ENCODE results near the gene ID2. TPM values are rescaled to one million over a fixed set of nuclear protein-coding genes. Genes with fewer than 3 reads are reported as not detected.
A peak's percentile ranks its signal among the peaks of the same experiment; 100 is the strongest.

ID2 gene
- total and polyA plus RNA-seq, 4 experiments from 2014 or later = 50.8 to 191 (median 97.2) TPM

- Mint-ChIP-seq H3K4me1 (peaks cover 32 to 61% (median 37%) of the 10 kb centered on the region in 4 donors), H3K4me3 (peak overlapping the region; percentile 86 to 94 (median 92)), H3K27ac (peak overlapping the region; percentile 89 to 97 (median 93)), H3K9me3 (peaks cover 0 to 5% (median under 1%) of the 10 kb centered on the region in 8 donors), H3K27me3 (peaks cover 11 to 19% of the 10 kb centered on the region in 2 donors), H3K36me3 (peaks cover 0 to 28% of the 10 kb centered on the region in 2 donors)
- ChIA-PET POLR2A (ENCODE audit: partially characterized antibody) (interaction anchor here (0.5 to 5.2 kb wide), 48 partner anchors 8 to 1804 kb away, joined by 3 to 101 read pairs (median 5); partner anchors contain the start of genes KIDINS220 and RSAD2), CTCF (ENCODE audit: partially characterized antibody) (interaction anchor here (0.8 to 5.2 kb wide), 9 partner anchors 137 to 1254 kb away, joined by 3 to 40 read pairs (median 6); no protein-coding TSS in a partner anchor)
- no peaks in the 10 kb centered on the region for H3K36me3 ChIP-seq (ENCODE audit: insufficient read depth, low read length)
- peak overlapping the region; percentile 39 to 82 for H3K4me3 ChIP-seq (ENCODE audit: low read length in 2 of 2)
- intact Hi-C loops (cut with micrococcal nuclease) = loop anchor here (1.0 to 10.0 kb wide), 7 partner anchors 106 to 956 kb away; partner anchors contain the start of genes KIDINS220 and MBOAT2
- no peaks in the 10 kb centered on the region for H3K9me3 ChIP-seq (ENCODE audit: control insufficient read depth in 1 of 2, low read length in 2 of 2)
- H3K27me3 ChIP-seq (ENCODE audit: insufficient read depth, low read length) = peaks cover 4% of the 10 kb centered on the region
- peak; percentile 68 to 88 (median 70) for DNase-seq
- peaks cover 46% of the 10 kb centered on the region for H3K4me1 ChIP-seq (ENCODE audit: insufficient read depth, low read length)
- H3K27ac ChIP-seq (ENCODE audit: low read depth, low read length) = peak overlapping the region; percentile 49
These were observed 765 bp upstream of the ID2 start for GRCh38 chr2:8680822-8681760.

- peaks cover 32% of the 10 kb centered on the region for H3K4me1 ChIP-seq (ENCODE audit: insufficient read depth, low read length)
- H3K4me1 Mint-ChIP-seq = peaks cover 23 to 52% (median 30%) of the 10 kb centered on the region in 4 donors
These were observed 1.1 kb downstream of the ID2 start for GRCh38 chr2:8682719-8683667.

GRCh38 chr2:8684540-8684877 is 2.7 kb downstream of the ID2 start:
- ChIA-PET CTCF (ENCODE audit: partially characterized antibody) (interaction anchor here (0.8 to 1.8 kb wide), 9 partner anchors 9 to 1589 kb away, joined by 3 to 31 read pairs (median 3); no protein-coding TSS in a partner anchor), POLR2A (ENCODE audit: partially characterized antibody) (interaction anchor here (0.6 to 1.9 kb wide), 20 partner anchors 140 to 1257 kb away, joined by 3 to 27 read pairs (median 4); no protein-coding TSS in a partner anchor)
- peak; percentile 45 to 73 (median 53) for DNase-seq
- H3K4me3 ChIP-seq (ENCODE audit: low read length in 2 of 2) = peak overlapping the region; percentile 11 to 63
- Mint-ChIP-seq H3K4me3 (peak overlapping the region; percentile 88 to 100 (median 96)), H3K27ac (peak overlapping the region; percentile 87 to 98 (median 91)), H3K27me3 (peaks cover 0 to 5% of the 10 kb centered on the region in 2 donors), H3K4me1 (peaks cover 20 to 44% (median 25%) of the 10 kb centered on the region in 4 donors), H3K9me3 (peaks cover 0 to 5% (median 0%) of the 10 kb centered on the region in 8 donors), H3K36me3 (peaks cover 0 to 25% of the 10 kb centered on the region in 2 donors)
- H3K27ac ChIP-seq (ENCODE audit: low read depth, low read length) = peak overlapping the region; percentile 46
- H3K36me3 ChIP-seq (ENCODE audit: insufficient read depth, low read length) = no peaks in the 10 kb centered on the region
- H3K9me3 ChIP-seq (ENCODE audit: control insufficient read depth in 1 of 2, low read length in 2 of 2) = no peaks in the 10 kb centered on the region
- intact Hi-C loops (cut with micrococcal nuclease) = loop anchor here (2.0 to 10.0 kb wide), 5 partner anchors 110 to 1118 kb away; partner anchors contain the start of genes KIDINS220 and MBOAT2
- H3K4me1 ChIP-seq (ENCODE audit: insufficient read depth, low read length) = peaks cover 24% of the 10 kb centered on the region
- no peaks in the 10 kb centered on the region for H3K27me3 ChIP-seq (ENCODE audit: insufficient read depth, low read length)

More at GRCh38 chr2:8682719-8683667, 1.1 kb downstream of the ID2 start:
- intact Hi-C loops (cut with micrococcal nuclease) = loop anchor here (2.0 to 10.0 kb wide), 8 partner anchors 108 to 1010 kb away; partner anchors contain the start of genes KIDINS220 and MBOAT2
- Histone ChIP-seq H3K27ac (ENCODE audit: low read depth, low read length) (peak overlapping the region; percentile 74), H3K9me3 (ENCODE audit: control insufficient read depth in 1 of 2, low read length in 2 of 2) (no peaks in the 10 kb centered on the region), H3K36me3 (ENCODE audit: insufficient read depth, low read length) (no peaks in the 10 kb centered on the region), H3K4me3 (ENCODE audit: low read length in 2 of 2) (peak overlapping the region; percentile 77 to 85), H3K27me3 (ENCODE audit: insufficient read depth, low read length) (no peaks in the 10 kb centered on the region)
- ChIA-PET POLR2A (ENCODE audit: partially characterized antibody) (interaction anchor here (0.6 to 5.2 kb wide), 41 partner anchors 10 to 1818 kb away, joined by 3 to 101 read pairs (median 6); partner anchors contain the start of genes CMPK2 and KIDINS220), CTCF (ENCODE audit: partially characterized antibody) (interaction anchor here (0.7 to 5.2 kb wide), 9 partner anchors 194 to 1625 kb away, joined by 3 to 40 read pairs (median 6); no protein-coding TSS in a partner anchor)
- Mint-ChIP-seq H3K27me3 (peaks cover under 1 to 9% of the 10 kb centered on the region in 2 donors), H3K36me3 (peaks cover 0 to 28% of the 10 kb centered on the region in 2 donors), H3K9me3 (peaks cover 0 to 5% (median 0%) of the 10 kb centered on the region in 8 donors), H3K4me3 (peak overlapping the region; percentile 94 to 100 (median 99)), H3K27ac (peak overlapping the region; percentile 90 to 97 (median 96))
- DNase-seq = peak; percentile 51 to 71 (median 58)

DNA sequence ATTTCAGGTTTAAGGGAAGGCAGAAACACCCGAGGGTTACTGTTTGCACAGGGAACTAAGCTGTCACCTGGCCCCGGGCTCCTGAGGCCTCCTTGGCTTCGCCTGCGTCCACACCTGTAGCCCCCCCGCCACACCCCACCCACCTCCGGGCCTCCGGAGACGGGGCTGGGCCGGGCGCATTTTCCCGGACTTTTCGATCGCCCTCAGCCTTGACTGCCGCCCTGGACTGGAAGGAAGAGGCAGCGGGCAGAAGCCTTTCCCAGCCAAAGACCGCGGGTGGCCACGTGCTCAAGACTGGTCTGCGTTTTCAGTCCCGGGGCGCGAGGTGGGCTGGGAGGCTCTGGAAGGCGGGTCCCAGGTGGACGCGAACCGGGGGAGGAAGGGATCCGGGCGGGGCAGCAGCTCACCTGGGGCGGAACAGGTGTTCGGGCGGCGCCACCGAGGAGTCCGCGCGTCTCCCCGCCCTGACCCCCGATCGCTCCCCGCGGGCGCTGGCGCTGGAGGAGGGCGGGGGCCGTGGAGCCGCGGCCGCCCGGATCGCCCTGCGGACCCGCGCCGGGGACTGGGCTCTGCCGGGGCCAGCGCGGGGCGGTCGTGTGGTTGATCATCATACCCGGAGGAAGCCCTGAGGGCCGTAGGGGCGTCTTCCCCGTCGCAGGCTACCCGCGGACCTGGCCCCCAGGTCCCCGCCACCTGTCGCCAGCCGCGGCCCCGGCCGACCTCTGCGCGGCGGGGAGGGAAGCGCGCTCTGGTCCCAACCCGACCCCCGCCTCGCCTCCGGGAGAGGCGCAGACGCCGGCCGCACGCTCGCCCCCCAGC is 3.2 kb downstream of the ID2 start:
- H3K36me3 Mint-ChIP-seq = peaks cover 0 to 25% of the 10 kb centered on the region in 2 donors
- H3K27me3 Mint-ChIP-seq = peaks cover 0 to 4% of the 10 kb centered on the region in 2 donors
- H3K4me1 Mint-ChIP-seq = peaks cover 14 to 38% (median 20%) of the 10 kb centered on the region in 4 donors
- H3K9me3 ChIP-seq (ENCODE audit: control insufficient read depth in 1 of 2, low read length in 2 of 2) = no peaks in the 10 kb centered on the region
- no peaks in the 10 kb centered on the region for H3K27me3 ChIP-seq (ENCODE audit: insufficient read depth, low read length)
- peak overlapping the region; percentile 87 to 98 (median 91) for H3K27ac Mint-ChIP-seq
- intact Hi-C loops (cut with micrococcal nuclease) = loop anchor here (1.0 to 10.0 kb wide), 8 partner anchors 110 to 1588 kb away; partner anchors contain the start of genes KIDINS220 and MBOAT2
- peaks cover 0 to 5% (median 0%) of the 10 kb centered on the region in 8 donors for H3K9me3 Mint-ChIP-seq
- DNase-seq = peak; percentile 32 to 57 (median 35)
- ChIA-PET POLR2A (ENCODE audit: partially characterized antibody) (interaction anchor here (0.8 to 1.9 kb wide), 18 partner anchors 140 to 1258 kb away, joined by 3 to 27 read pairs (median 4); no protein-coding TSS in a partner anchor), CTCF (ENCODE audit: partially characterized antibody) (interaction anchor here (0.8 to 1.8 kb wide), 9 partner anchors 8 to 1590 kb away, joined by 3 to 31 read pairs (median 3); no protein-coding TSS in a partner anchor)
- H3K27ac ChIP-seq (ENCODE audit: low read depth, low read length) = peak overlapping the region; percentile 46
- H3K4me1 ChIP-seq (ENCODE audit: insufficient read depth, low read length) = peaks cover 18% of the 10 kb centered on the region
- peak overlapping the region; percentile 11 to 63 for H3K4me3 ChIP-seq (ENCODE audit: low read length in 2 of 2)
- no peaks in the 10 kb centered on the region for H3K36me3 ChIP-seq (ENCODE audit: insufficient read depth, low read length)
- H3K4me3 Mint-ChIP-seq = peak overlapping the region; percentile 88 to 100 (median 96)

- peak overlapping the region; percentile 46 for H3K27ac ChIP-seq (ENCODE audit: low read depth, low read length)
- ChIA-PET CTCF (ENCODE audit: partially characterized antibody) (interaction anchor here (0.9 to 1.8 kb wide), 4 partner anchors 7 to 1591 kb away, joined by 3 to 31 read pairs (median 10); no protein-coding TSS in a partner anchor), POLR2A (ENCODE audit: partially characterized antibody) (interaction anchor here (1.0 to 1.9 kb wide), 5 partner anchors 213 to 1258 kb away, joined by 4 to 27 read pairs (median 7); no protein-coding TSS in a partner anchor)
- H3K27me3 Mint-ChIP-seq = peaks cover under 1 to 4% of the 10 kb centered on the region in 2 donors
- H3K36me3 ChIP-seq (ENCODE audit: insufficient read depth, low read length) = no peaks in the 10 kb centered on the region
- H3K4me1 ChIP-seq (ENCODE audit: insufficient read depth, low read length) = peaks cover 11% of the 10 kb centered on the region
- peak overlapping the region; percentile 51 to 76 (median 68) for H3K4me3 Mint-ChIP-seq
- peaks cover 0 to 5% (median 0%) of the 10 kb centered on the region in 8 donors for H3K9me3 Mint-ChIP-seq
- DNase-seq = peak; percentile 63 to 85 (median 73)
- H3K36me3 Mint-ChIP-seq = peaks cover 0 to 25% of the 10 kb centered on the region in 2 donors
- H3K4me1 Mint-ChIP-seq = peaks cover 14 to 31% (median 15%) of the 10 kb centered on the region in 4 donors
- H3K9me3 ChIP-seq (ENCODE audit: control insufficient read depth in 1 of 2, low read length in 2 of 2) = no peaks in the 10 kb centered on the region
- H3K27me3 ChIP-seq (ENCODE audit: insufficient read depth, low read length) = no peaks in the 10 kb centered on the region
- intact Hi-C loops (cut with micrococcal nuclease) = loop anchor here (1.0 to 10.0 kb wide), 6 partner anchors 111 to 1589 kb away; no protein-coding TSS in a partner anchor
- peak overlapping the region in 4 of 7 donors; percentile 23 to 69 (median 52) for H3K27ac Mint-ChIP-seq
- peak overlapping the region in 1 of 2 donors; percentile 63 for H3K4me3 ChIP-seq (ENCODE audit: low read length in 2 of 2)
These were observed 4.0 kb downstream of the ID2 start for GRCh38 chr2:8685697-8686358.
